Stimulated activated CD8-positive, alpha-beta memory T cell treated with anti-CD3 and anti-CD28 coated beads, Interleukin-2, amount 100 ng/mL, for 48 hours (primary cell): Measurements from ENCODE around the gene INO80.
"Not testable (repeated sequence)": the region's sequence is repeated elsewhere in the genome, so short reads cannot be mapped to it uniquely, and the experiment has no call there.

Source experiments
- DNase-seq, 2 donors: peaks; one replicate each; pipeline ENCODE4 v3.0.0-alpha.2; 2020; ENCODE audit warnings: low read depth in 2 of 2

Gene INO80

GRCh38 chr15:40962317-40962716, 153.8 kb downstream of the INO80 start:
- DNase-seq = not testable (repeated sequence)

DNA sequence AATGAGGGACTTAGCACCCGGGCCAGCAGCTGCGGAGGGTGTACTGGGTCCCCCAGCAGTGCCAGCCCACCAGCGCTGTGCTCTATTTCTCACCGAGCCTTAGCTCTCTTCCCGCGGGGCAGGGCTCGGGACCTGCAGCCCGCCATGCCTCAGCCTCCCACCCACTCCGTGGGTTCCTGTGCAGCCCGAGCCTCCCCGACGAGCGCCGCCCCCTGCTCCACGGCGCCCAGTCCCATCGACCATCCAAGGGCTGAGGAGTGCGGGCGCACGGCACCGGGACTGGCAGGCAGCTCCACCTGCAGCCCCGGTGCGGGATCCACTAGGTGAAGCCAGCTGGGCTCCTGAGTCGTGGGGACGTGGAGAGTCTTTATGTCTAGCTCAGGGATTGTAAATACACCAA, 154.3 kb downstream of the INO80 start:
- DNase-seq = not testable (repeated sequence)

GRCh38 chr15:40960925-40961324, 155.2 kb downstream of the INO80 start:
- DNase-seq = no peak

GRCh38 chr15:40960151-40960885, 155.8 kb downstream of the INO80 start:
- DNase-seq = no peak

DNA sequence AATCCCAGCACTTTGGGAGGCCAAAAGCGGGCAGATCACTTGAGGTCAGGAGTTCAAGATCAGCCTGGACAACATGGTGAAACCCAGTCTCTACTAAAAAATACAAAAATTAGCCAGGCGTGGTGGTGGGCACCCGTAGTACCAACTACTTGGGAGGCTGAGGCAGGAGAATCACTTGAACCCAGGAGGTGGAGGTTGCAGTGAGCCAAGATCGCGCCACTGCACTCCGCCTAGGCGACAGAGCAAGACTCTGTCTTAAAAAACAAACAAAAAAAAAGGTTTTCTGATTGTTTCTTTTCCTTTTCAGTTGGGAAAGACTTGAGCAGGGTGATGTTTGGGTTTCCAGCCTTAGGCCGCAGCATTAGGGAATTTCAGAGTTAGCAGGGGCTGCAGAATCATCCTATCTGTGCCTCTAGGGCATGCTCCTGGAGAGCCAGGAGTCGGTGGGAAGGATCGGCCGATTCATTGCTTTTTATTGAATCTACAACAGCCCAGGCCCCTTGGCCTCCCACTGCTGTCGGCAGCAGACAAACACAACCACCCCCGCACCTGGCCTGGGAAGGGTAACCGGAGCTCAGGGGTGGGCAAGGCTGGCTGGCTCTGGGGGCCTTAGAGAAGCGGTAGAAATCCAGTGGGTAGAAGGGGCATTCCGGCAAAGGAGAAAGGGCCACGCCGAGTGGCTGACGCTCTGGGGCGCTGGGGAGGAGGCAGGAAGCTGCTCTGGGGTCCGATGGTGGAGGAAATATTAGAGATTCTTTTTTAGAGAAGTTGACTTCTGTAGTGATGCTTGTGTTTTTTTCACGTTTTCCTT, 156.5 kb downstream of the INO80 start:
- no peak for DNase-seq

GRCh38 chr15:40958723-40959122, 157.4 kb downstream of the INO80 start:
- no peak for DNase-seq

GRCh38 chr15:40958146-40958545, 157.9 kb downstream of the INO80 start:
- DNase-seq = no peak

DNA sequence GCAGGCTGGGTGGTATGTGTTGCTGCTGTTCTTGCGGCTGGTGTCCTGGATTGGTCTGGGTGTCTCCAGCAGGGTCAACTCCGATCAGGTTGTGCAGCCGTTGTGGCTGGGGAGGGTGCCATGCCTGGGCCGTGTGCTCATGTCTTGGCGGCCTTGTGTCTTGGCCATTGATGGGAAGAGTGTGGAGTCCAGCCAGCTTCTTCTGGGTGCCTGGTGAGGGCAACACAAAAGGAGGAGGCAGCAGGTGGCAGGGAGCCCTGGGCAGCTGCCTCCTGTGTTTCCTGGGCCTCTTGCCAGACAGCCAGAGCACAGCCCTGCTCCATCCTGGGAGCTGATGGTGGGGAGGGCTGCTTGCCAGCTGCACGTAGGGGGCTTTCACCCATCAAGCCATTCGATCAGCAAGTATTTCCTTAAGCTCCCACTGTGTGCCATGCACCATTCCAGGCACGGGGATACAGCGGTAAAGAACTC, 158.5 kb downstream of the INO80 start:
- no peak for DNase-seq

DNA sequence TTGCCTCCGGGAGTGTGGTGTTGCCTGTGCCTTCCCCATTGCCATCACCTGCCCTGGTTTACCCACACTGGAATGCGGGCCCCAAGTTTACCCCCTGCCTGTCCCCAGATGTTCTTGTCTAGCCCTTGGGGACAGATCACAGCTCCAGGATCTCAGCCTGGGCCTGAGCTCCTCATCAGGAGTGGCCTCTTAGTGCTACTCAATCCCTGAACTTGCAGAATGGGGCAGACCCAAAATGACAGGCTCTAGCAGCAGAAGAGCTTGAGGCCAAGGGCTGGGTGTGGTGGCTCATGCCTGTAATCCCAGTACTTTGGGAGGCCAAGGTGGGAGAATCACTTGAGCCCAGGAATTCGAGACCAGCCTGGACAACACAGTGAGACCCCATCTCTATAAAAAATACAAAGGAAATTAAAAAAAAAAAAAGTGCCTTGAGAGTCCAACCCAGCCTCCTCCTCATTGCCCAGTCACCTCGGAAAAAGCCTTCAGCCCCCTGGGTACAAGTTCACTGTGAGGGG, 159.0 kb downstream of the INO80 start:
- no peak for DNase-seq

DNA sequence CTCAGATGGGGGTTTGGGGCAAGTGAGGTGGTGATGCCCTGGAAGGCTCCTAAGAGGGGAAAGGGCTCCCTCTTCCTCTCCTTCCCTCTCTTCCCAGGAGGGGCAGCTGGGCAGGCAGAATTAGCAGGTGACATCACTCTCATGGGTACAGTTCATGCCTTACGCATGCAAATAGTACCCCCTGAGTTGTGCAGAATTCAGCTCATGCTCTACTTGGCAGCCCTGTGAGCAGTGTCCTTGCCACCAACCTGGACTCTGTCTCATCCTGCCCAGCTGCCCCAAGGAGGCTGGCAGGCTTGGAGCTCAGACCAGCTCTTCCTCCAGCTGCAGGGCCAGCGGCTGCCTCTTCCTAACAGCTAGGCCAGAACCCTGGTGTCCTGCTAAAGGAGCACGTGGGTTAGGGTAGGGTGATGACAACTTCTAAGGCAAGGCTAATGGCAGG, 159.5 kb downstream of the INO80 start:
- DNase-seq = no peak

DNA sequence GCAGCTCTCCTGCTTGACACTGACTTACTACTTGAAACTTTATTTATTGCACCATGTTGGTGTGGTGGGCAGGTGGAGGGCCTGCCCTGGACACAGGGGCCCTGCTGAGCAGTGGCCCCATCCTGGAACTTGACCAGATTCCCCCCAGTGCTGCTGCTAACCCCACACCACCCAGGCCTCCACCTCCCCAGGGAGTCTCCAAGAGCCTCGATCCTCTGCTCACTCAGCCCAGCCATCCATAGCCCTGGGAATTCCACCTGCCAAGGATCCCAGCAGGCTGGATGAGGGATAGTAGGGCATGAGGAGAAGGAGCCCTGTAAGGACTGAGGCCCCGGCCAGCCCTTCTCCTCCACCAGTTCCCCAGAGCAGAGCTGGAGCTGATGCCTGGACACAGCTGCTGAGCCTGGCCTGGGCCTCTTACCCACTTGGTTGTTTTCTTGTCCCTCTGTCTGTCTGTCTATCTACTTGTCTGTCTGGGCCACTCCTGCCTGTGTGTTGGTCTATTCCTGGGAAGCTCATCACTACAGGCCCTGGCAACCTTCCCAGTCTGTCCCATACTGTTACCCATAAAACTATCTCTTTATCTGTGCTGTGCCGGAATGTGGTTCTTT, 160.0 kb downstream of the INO80 start:
- DNase-seq = no peak

DNA sequence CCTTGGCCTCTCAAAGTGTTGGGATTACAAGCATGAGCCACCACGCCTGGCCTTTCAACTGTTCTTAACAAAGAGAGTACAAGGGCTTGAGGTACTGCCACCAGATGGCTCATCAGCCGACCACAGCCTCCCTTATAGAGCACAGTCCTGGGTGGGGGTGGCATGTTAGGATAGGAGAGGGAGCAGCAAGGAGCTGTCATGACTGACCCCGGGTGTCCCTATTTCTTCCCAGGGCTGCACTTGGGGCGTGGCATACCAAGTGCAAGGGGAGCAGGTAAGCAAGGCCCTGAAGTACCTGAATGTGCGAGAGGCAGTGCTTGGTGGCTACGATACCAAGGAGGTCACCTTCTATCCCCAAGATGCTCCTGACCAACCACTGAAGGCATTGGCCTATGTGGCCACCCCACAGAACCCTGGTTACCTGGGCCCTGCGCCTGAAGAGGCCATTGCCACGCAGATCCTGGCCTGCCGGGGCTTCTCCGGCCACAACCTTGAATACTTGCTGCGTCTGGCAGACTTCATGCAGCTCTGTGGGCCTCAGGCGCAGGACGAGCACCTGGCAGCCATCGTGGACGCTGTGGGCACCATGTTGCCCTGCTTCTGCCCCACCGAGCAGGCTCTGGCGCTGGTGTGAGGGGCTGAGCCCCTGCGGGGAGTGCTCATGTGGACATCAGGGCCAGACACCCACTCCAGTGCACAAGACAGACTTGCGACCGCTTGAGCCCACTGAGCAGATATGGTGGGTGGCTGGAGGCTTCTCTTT, 160.8 kb downstream of the INO80 start:
- no peak for DNase-seq

DNA sequence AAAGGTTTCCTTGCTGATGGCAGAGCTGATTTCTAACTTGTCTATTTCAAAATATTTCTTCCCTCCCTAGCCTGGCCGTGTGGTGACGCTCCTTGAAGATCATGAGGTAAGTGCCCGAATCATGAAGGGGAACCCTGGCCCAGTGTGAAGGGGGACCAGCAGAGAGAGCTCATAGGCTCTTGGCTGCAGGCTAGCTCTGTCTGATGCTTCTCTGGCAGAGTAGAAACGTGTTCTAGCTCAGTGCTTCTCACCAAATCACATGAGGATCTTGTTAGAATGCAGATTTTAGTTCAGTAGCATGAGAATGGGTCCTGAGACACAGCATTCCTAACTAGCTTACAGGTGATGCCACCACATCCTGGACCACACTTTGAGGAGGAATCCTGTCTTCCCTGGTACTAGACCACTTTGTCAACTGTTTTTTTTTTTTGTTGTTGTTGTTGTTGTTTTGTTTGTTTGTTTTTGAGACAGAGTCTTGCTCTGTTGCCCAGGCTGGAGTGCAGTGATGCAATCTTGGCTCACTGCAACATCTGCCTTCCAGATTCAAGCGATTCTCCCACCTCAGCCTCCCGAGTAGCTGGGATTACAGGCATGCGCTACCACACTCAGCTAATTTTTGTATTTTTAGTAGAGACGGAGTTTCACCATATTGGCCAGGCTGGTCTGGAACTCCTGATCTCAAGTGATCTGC, 161.8 kb downstream of the INO80 start:
- not testable (repeated sequence) for DNase-seq

DNA sequence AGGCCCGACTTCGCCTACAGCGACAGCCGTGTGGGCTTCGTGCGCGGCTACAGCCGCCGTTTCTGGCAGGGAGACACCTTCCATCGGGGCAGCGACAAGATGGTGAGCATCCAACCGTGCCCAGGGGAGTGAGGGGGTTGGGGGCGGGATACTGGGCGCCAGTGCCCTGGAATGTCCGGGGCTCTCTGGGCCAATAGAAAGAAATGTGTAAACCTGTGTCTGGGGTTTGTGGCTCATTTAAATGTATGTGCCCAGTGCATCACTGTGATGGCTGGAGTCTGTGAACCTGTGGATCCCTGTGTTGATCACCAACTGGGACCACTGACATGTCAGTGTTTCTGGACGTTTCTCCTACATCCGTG, 162.4 kb downstream of the INO80 start:
- no peak for DNase-seq

- peak; percentile 92 to 95 for DNase-seq
Measured at GRCh38 chr15:40952901-40953712, 163.0 kb downstream of the INO80 start, which contains the start of gene CHAC1. TSS of gene CHAC1 (plus strand) at chr15:40953471. CDS start at chr15:40953584, 113 bp downstream.

GRCh38 chr15:40952301-40952900, 163.7 kb downstream of the INO80 start:
- DNase-seq = no peak

DNA sequence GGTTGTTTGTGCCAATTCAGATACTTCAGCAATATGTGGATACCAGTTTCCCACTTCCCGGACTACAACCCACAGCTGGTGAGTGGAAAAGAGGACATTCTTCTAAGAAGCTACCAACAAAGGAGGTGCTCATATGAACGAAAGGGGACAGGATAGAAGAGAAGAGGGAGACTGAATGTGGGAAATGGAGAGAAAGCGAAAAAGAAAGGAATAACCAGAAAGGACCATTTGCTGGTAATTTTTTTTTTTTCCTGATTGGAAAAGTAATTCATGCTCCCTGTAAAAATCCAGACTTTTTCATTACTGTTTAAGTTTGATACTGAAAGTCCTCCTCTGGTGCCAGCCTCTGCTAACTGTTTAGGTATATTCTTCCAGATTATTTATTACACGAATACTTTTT, 164.3 kb downstream of the INO80 start:
- no peak for DNase-seq

DNA sequence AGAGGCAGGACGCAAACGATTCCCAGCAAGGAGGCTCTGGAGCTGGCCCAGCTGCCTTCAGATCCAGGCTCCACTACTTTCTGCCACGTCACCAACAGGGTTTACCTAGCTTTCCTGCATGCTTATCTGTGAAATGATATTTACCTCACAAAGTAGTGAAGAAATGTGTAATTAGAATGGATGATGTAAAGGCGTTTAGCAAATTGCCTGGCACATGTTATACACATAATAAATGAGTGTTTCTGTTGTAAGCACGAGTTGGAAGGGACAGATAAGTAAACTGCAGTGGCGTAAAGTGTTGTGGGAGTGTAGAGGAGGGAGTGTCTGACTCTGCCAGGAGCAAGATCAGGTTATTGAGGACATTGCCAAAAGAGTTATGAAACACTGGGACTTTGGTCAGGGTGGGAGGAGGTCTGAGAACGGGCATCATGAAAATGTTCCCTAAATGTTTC, 166.3 kb downstream of the INO80 start:
- DNase-seq = no peak

GRCh38 chr15:40948706-40949473, 167.2 kb downstream of the INO80 start:
- no peak for DNase-seq
